Esophagus muscularis mucosa (tissue), 3 donors: ENCODE data around the gene PGC.

Experiments used
- CTCF ChIP-seq, 3 experiments: fragments of 200-600 bp in 2 of 3; fragments of 450-650 bp in 1 of 3; sonication (generic) in 2 of 3; IDR thresholded peaks; one replicate each; pipeline ENCODE4 v1.5.1; 2017 to 2019; ENCODE audit warnings: antibody characterized with exemption in 3 of 3, mild to moderate bottlenecking in 2 of 3, moderate library complexity in 1 of 3
- POLR2AphosphoS5 ChIP-seq, 2 donors: sonication (generic); formaldehyde crosslinking; IDR thresholded peaks; one replicate each; pipeline ENCODE4 v1.6.1; 2017; ENCODE audit warnings: antibody characterized with exemption in 2 of 2

- TF ChIP-seq CTCF (IDR thresholded peaks at IDR 0.05) (no peak), POLR2AphosphoS5 (IDR thresholded peaks at IDR 0.05) (no peak)
Measured at GRCh38 chr6:41711323-41712038, 35.7 kb downstream of the PGC start.
